SK-N-SH treated with all-trans-retinoic acid at 6 μM for 48 hours (cell line): Measurements from ENCODE around the gene SEL1L2.

ENCODE experiments used
- ATAC-seq: fragments of 200-7000 bp; cut with Tn5 transposase; 3 replicates; pipeline ENCODE4 v1.9.1; 2020; ENCODE audit warnings: mild to moderate bottlenecking, moderate library complexity
- ARNTL ChIP-seq: fragments of 450-650 bp; formaldehyde crosslinking; IDR thresholded peaks from 2 replicates; pipeline ENCODE4 v1.5.0; 2020; ENCODE audit warnings: low read depth, mild to moderate bottlenecking, moderate library complexity, borderline replicate concordance
- BACH2 ChIP-seq: fragments of 250-450 bp; sonication (Bioruptor Pico); IDR thresholded peaks from 2 replicates; pipeline ENCODE4 v1.9.0; 2021; ENCODE audit warnings: mild to moderate bottlenecking, borderline replicate concordance
- CSDC2 ChIP-seq: fragments of 250-450 bp; sonication (Bioruptor Pico); IDR thresholded peaks from 2 replicates; pipeline ENCODE4 v1.5.0; 2020; ENCODE audit warnings: mild to moderate bottlenecking, moderate library complexity
- GLIS3 ChIP-seq: fragments of 250-450 bp; sonication (Bioruptor Pico); IDR thresholded peaks from 2 replicates; pipeline ENCODE4 v1.5.0; 2020; ENCODE audit warnings: mild to moderate bottlenecking, moderate library complexity
- ISL1 ChIP-seq: fragments of 250-450 bp; sonication (Bioruptor Pico); IDR thresholded peaks from 2 replicates; pipeline ENCODE4 v2.1.2; 2022; ENCODE audit warnings: mild to moderate bottlenecking, moderate library complexity
- OSR1 ChIP-seq: fragments of 250-450 bp; sonication (Bioruptor Pico); IDR thresholded peaks from 2 replicates; pipeline ENCODE4 v1.8.0; 2022; ENCODE audit warnings: moderate library complexity, mild to moderate bottlenecking, inconsistent platforms
- PPARA ChIP-seq: fragments of 250-450 bp; sonication (Bioruptor Pico); IDR thresholded peaks from 2 replicates; pipeline ENCODE4 v1.5.0; 2020; ENCODE audit warnings: mild to moderate bottlenecking, borderline replicate concordance
- RARB ChIP-seq: fragments of 250-450 bp; sonication (Bioruptor Pico); IDR thresholded peaks from 2 replicates; pipeline ENCODE4 v1.8.0; 2021; ENCODE audit warnings: mild to moderate bottlenecking, moderate library complexity
- SNAI2 ChIP-seq: fragments of 250-450 bp; sonication (Bioruptor Pico); IDR thresholded peaks from 2 replicates; pipeline ENCODE4 v1.5.0; 2020; ENCODE audit warnings: mild to moderate bottlenecking, moderate library complexity
- TCF4 ChIP-seq: fragments of 250-450 bp; sonication (Bioruptor Pico); IDR thresholded peaks from 2 replicates; pipeline ENCODE4 v1.8.0; 2021; ENCODE audit warnings: mild to moderate bottlenecking, moderate library complexity, borderline replicate concordance
- ZC3H10 ChIP-seq: fragments of 250-450 bp; sonication (Bioruptor Pico); IDR thresholded peaks from 2 replicates; pipeline ENCODE4 v1.5.1; 2021; ENCODE audit warnings: mild to moderate bottlenecking, moderate library complexity
- ZFP3 ChIP-seq: fragments of 250-450 bp; sonication (Bioruptor Pico); IDR thresholded peaks from 2 replicates; pipeline ENCODE4 v1.5.0; 2020; ENCODE audit warnings: mild to moderate bottlenecking, moderate library complexity
- ZFP30 ChIP-seq: fragments of 450-650 bp; formaldehyde crosslinking; IDR thresholded peaks from 2 replicates; pipeline ENCODE4 v1.5.0; 2022; ENCODE audit warnings: mild to moderate bottlenecking, moderate library complexity
- ZNF565 ChIP-seq: fragments of 450-650 bp; formaldehyde crosslinking; conservative IDR thresholded peaks from 2 replicates; pipeline ENCODE4 v1.5.0; 2020; ENCODE audit warnings: low read depth, mild to moderate bottlenecking, moderate library complexity
- ZNF70 ChIP-seq: fragments of 450-650 bp; formaldehyde crosslinking; IDR thresholded peaks from 2 replicates; pipeline ENCODE4 v1.5.0; 2020; ENCODE audit warnings: mild to moderate bottlenecking, moderate library complexity
- ZNF8 ChIP-seq: fragments of 450-650 bp; formaldehyde crosslinking; IDR thresholded peaks from 2 replicates; pipeline ENCODE4 v1.5.0; 2020; ENCODE audit warnings: mild to moderate bottlenecking, moderate library complexity
- TF ChIP-seq, protein P1 (sequence below): fragments of 250-450 bp; sonication (Bioruptor Pico); IDR thresholded peaks from 2 replicates; pipeline ENCODE4 v1.8.0; 2020; ENCODE audit warnings: mild to moderate bottlenecking, moderate library complexity, borderline replicate concordance
- TF ChIP-seq, protein P2 (sequence below): fragments of 250-450 bp; sonication (Bioruptor Pico); IDR thresholded peaks from 2 replicates; pipeline ENCODE4 v1.8.0; 2021; ENCODE audit warnings: low read depth, mild to moderate bottlenecking, moderate library complexity, borderline replicate concordance
- TF ChIP-seq, protein P3 (sequence below): fragments of 250-450 bp; sonication (Bioruptor Pico); IDR thresholded peaks from 2 replicates; pipeline ENCODE4 v1.5.1; 2021; ENCODE audit warnings: mild to moderate bottlenecking, moderate library complexity
- TF ChIP-seq, protein P4 (sequence below): fragments of 250-450 bp; sonication (Bioruptor Pico); IDR thresholded peaks from 2 replicates; pipeline ENCODE4 v1.5.0; 2020; ENCODE audit warnings: mild to moderate bottlenecking, moderate library complexity
- TF ChIP-seq, protein P5 (sequence below): fragments of 250-450 bp; sonication (Bioruptor Pico); IDR thresholded peaks from 2 replicates; pipeline ENCODE4 v1.5.1; 2020; ENCODE audit warnings: low read depth, mild to moderate bottlenecking, moderate library complexity

Gene SEL1L2

DNA sequence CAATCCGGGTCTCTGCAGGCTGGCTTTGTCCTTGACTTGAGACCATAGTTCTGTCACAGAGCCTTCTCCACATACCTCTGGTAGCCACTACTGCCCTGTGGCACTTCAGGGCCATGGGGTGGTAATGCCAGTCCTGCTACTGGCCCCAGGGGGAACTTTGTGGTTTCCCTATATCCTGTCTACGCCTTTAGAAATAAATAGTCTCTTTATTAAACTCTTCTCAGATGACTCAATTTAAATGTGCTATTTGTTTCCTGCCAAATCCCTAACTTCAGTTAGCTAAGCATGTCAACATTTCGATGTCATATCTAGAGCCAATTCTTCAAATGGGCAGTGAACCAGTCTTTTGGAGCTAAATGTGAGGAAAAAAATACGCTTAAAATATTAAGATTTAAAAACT, 60.1 kb downstream of the SEL1L2 start:
- ATAC-seq, result no peak
- no peak for TF ChIP-seq ZC3H10 (CRISPR knock-in tag)
- no peak for TF ChIP-seq ISL1 (CRISPR knock-in tag)
- TF ChIP-seq, protein P1, sequence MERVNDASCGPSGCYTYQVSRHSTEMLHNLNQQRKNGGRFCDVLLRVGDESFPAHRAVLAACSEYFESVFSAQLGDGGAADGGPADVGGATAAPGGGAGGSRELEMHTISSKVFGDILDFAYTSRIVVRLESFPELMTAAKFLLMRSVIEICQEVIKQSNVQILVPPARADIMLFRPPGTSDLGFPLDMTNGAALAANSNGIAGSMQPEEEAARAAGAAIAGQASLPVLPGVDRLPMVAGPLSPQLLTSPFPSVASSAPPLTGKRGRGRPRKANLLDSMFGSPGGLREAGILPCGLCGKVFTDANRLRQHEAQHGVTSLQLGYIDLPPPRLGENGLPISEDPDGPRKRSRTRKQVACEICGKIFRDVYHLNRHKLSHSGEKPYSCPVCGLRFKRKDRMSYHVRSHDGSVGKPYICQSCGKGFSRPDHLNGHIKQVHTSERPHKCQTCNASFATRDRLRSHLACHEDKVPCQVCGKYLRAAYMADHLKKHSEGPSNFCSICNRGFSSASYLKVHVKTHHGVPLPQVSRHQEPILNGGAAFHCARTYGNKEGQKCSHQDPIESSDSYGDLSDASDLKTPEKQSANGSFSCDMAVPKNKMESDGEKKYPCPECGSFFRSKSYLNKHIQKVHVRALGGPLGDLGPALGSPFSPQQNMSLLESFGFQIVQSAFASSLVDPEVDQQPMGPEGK (CRISPR knock-in tag), result no peak
- TF ChIP-seq BACH2 (CRISPR knock-in tag), result no peak
- no peak for TF ChIP-seq ZNF8 (CRISPR knock-in tag)
- no peak for TF ChIP-seq ZNF70 (CRISPR knock-in tag)

DNA sequence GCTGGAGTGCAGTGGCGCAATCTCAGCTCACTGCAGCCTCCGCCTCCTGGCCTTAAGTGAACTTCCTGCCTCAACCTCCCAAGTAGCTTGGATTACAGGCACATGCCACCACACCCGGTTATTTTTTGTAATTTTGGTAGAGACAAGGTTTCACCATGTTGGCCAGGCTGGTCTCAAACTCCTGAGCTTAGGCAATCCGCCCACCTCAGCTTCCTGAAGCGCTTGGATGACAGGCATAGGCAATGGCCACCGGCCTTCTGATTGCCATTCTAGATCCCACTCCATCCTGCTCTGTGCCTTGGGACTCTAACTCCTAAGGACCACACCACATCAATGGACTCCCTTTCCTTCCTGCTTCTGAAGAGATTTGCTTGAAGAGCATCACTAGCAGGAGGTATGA, 60.6 kb downstream of the SEL1L2 start:
- TF ChIP-seq ZFP30 (CRISPR knock-in tag) (no peak), OSR1 (CRISPR knock-in tag) (no peak), ZC3H10 (CRISPR knock-in tag) (no peak), ZNF565 (CRISPR knock-in tag) (no peak), ZNF8 (CRISPR knock-in tag) (no peak), SNAI2 (CRISPR knock-in tag) (no peak), CSDC2 (CRISPR knock-in tag) (no peak), ISL1 (CRISPR knock-in tag) (no peak), ZNF70 (CRISPR knock-in tag) (no peak), ARNTL (CRISPR knock-in tag) (no peak), PPARA (no peak)
- TF ChIP-seq, protein P1 (CRISPR knock-in tag), result no peak
- TF ChIP-seq, protein P2, sequence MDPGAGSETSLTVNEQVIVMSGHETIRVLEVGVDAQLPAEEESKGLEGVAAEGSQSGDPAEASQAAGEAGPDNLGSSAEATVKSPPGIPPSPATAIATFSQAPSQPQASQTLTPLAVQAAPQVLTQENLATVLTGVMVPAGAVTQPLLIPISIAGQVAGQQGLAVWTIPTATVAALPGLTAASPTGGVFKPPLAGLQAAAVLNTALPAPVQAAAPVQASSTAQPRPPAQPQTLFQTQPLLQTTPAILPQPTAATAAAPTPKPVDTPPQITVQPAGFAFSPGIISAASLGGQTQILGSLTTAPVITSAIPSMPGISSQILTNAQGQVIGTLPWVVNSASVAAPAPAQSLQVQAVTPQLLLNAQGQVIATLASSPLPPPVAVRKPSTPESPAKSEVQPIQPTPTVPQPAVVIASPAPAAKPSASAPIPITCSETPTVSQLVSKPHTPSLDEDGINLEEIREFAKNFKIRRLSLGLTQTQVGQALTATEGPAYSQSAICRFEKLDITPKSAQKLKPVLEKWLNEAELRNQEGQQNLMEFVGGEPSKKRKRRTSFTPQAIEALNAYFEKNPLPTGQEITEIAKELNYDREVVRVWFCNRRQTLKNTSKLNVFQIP (CRISPR knock-in tag), result no peak
- ATAC-seq, result no peak

DNA sequence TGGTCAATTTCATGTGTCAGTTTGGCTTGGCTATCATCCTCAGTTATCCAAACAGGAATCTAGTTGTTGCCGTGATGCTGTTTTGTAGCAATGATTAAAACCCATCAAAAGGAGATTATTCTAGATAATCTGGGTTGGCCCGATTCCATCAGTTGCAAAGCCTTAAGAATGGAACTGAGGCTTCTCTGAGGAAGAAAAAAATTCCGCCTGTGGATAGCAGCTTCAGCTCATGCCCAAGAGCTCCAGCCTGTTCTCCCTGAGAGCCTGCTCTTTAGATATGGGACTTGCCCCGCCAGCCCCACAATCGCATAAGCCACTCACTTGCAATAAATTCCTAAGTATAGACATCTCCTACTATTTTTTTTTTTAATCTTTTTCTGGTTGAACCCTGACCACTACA, 61.5 kb downstream of the SEL1L2 start:
- TF ChIP-seq ZFP30 (CRISPR knock-in tag) (no peak), CSDC2 (CRISPR knock-in tag) (no peak), RARB (CRISPR knock-in tag) (no peak), ZC3H10 (CRISPR knock-in tag) (no peak), ZFP3 (CRISPR knock-in tag) (no peak), TCF4 (CRISPR knock-in tag) (no peak), GLIS3 (no peak), ZNF8 (CRISPR knock-in tag) (no peak), ISL1 (CRISPR knock-in tag) (no peak), ARNTL (CRISPR knock-in tag) (no peak), SNAI2 (CRISPR knock-in tag) (no peak), PPARA (no peak), OSR1 (CRISPR knock-in tag) (no peak)
- TF ChIP-seq, protein P3, sequence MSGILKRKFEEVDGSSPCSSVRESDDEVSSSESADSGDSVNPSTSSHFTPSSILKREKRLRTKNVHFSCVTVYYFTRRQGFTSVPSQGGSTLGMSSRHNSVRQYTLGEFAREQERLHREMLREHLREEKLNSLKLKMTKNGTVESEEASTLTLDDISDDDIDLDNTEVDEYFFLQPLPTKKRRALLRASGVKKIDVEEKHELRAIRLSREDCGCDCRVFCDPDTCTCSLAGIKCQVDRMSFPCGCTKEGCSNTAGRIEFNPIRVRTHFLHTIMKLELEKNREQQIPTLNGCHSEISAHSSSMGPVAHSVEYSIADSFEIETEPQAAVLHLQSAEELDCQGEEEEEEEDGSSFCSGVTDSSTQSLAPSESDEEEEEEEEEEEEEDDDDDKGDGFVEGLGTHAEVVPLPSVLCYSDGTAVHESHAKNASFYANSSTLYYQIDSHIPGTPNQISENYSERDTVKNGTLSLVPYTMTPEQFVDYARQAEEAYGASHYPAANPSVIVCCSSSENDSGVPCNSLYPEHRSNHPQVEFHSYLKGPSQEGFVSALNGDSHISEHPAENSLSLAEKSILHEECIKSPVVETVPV, result no peak
- TF ChIP-seq, protein P1 (CRISPR knock-in tag), result no peak
- TF ChIP-seq, protein P4, sequence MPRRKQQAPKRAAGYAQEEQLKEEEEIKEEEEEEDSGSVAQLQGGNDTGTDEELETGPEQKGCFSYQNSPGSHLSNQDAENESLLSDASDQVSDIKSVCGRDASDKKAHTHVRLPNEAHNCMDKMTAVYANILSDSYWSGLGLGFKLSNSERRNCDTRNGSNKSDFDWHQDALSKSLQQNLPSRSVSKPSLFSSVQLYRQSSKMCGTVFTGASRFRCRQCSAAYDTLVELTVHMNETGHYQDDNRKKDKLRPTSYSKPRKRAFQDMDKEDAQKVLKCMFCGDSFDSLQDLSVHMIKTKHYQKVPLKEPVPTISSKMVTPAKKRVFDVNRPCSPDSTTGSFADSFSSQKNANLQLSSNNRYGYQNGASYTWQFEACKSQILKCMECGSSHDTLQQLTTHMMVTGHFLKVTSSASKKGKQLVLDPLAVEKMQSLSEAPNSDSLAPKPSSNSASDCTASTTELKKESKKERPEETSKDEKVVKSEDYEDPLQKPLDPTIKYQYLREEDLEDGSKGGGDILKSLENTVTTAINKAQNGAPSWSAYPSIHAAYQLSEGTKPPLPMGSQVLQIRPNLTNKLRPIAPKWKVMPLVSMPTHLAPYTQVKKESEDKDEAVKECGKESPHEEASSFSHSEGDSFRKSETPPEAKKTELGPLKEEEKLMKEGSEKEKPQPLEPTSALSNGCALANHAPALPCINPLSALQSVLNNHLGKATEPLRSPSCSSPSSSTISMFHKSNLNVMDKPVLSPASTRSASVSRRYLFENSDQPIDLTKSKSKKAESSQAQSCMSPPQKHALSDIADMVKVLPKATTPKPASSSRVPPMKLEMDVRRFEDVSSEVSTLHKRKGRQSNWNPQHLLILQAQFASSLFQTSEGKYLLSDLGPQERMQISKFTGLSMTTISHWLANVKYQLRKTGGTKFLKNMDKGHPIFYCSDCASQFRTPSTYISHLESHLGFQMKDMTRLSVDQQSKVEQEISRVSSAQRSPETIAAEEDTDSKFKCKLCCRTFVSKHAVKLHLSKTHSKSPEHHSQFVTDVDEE, result no peak
- TF ChIP-seq, protein P5, sequence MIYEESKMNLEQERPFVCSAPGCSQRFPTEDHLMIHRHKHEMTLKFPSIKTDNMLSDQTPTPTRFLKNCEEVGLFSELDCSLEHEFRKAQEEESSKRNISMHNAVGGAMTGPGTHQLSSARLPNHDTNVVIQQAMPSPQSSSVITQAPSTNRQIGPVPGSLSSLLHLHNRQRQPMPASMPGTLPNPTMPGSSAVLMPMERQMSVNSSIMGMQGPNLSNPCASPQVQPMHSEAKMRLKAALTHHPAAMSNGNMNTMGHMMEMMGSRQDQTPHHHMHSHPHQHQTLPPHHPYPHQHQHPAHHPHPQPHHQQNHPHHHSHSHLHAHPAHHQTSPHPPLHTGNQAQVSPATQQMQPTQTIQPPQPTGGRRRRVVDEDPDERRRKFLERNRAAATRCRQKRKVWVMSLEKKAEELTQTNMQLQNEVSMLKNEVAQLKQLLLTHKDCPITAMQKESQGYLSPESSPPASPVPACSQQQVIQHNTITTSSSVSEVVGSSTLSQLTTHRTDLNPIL, result no peak
- no peak for ATAC-seq
